Tibial nerve (tissue), 3 donors: Measurements from ENCODE around the gene ZNF521.

Experiments used
- CTCF ChIP-seq, 5 experiments: fragments of 200-600 bp in 3 of 5; fragments of 450-650 bp in 2 of 5; sonication (generic) in 3 of 5; IDR thresholded peaks; one replicate each; pipeline ENCODE4 v1.5.1; 2016 to 2019; ENCODE audit warnings: antibody characterized with exemption in 5 of 5, mild to moderate bottlenecking in 3 of 5, moderate library complexity in 2 of 5
- POLR2A ChIP-seq, 2 donors: fragments of 450-650 bp; IDR thresholded peaks; one replicate each; pipeline ENCODE4 v1.6.1; 2017; ENCODE audit warnings: antibody characterized with exemption in 2 of 2, mild to moderate bottlenecking in 2 of 2, moderate library complexity in 2 of 2

- TF ChIP-seq CTCF (IDR thresholded peaks at IDR 0.05), result no peak
- TF ChIP-seq POLR2A (IDR thresholded peaks at IDR 0.05), result no peak
Observed at GRCh38 chr18:25279961-25280360, 72.0 kb downstream of the ZNF521 start.
